K562 treated with DMSO at 1 percent for 24 hours (cell line): ENCODE measurements around the gene STAT4. TPM values are rescaled to one million over a fixed set of nuclear protein-coding genes. Genes with fewer than 3 reads are reported as not detected.

ENCODE experiments used
- total RNA-seq: library from RNA; unstranded; fragments of 300-600 nt; gene quantifications from 2 replicates; pipeline ENCODE4 v1.2.3, GENCODE V29; 2022; ENCODE audit warnings: low read depth; ENCODE audit not compliant: insufficient read depth

Gene STAT4, protein sequence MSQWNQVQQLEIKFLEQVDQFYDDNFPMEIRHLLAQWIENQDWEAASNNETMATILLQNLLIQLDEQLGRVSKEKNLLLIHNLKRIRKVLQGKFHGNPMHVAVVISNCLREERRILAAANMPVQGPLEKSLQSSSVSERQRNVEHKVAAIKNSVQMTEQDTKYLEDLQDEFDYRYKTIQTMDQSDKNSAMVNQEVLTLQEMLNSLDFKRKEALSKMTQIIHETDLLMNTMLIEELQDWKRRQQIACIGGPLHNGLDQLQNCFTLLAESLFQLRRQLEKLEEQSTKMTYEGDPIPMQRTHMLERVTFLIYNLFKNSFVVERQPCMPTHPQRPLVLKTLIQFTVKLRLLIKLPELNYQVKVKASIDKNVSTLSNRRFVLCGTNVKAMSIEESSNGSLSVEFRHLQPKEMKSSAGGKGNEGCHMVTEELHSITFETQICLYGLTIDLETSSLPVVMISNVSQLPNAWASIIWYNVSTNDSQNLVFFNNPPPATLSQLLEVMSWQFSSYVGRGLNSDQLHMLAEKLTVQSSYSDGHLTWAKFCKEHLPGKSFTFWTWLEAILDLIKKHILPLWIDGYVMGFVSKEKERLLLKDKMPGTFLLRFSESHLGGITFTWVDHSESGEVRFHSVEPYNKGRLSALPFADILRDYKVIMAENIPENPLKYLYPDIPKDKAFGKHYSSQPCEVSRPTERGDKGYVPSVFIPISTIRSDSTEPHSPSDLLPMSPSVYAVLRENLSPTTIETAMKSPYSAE
- total RNA-seq = 0.12 TPM in 1 of 2 replicates, not detected in the other

DNA sequence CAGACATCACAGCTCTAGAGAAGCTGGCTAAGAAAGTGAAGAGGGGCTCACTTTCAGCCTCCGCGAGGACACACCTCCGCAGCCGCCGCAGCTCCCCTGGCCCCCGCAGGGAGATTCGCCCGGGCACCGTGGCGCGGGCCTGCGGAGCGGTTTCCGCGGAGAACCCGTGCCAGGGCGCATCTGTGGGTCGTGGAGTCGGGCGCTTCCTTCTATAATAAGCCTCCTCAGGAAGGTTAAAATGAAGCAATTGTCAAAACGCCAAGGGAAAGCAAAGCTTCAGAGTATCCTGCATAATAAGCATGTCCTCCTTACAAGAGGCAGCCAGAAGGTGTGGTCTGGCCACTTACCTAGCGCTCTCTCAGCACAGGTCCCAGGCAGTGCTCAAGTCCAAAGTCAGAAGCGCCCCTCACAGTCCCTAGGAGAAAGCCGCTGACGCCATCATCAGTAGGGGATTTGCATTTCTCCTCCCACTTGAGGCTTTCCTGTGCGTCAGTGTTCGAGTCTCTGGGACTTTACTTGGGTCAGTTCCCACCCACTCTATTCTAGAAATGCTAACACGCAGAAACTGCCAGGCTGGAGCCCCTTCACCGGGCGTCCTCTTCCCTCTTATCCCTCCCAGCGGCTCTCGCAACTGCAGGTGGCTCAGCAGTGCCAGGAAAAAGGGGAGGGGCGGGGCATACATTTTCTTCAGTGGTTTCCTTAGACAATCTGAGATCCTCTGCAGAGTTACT lies at the start of gene STAT4:
Gene STAT4 (minus strand): TSS at position 395 of the 731 bp plus-strand sequence. CDS start 2,791 bp downstream, outside the sequence.

DNA sequence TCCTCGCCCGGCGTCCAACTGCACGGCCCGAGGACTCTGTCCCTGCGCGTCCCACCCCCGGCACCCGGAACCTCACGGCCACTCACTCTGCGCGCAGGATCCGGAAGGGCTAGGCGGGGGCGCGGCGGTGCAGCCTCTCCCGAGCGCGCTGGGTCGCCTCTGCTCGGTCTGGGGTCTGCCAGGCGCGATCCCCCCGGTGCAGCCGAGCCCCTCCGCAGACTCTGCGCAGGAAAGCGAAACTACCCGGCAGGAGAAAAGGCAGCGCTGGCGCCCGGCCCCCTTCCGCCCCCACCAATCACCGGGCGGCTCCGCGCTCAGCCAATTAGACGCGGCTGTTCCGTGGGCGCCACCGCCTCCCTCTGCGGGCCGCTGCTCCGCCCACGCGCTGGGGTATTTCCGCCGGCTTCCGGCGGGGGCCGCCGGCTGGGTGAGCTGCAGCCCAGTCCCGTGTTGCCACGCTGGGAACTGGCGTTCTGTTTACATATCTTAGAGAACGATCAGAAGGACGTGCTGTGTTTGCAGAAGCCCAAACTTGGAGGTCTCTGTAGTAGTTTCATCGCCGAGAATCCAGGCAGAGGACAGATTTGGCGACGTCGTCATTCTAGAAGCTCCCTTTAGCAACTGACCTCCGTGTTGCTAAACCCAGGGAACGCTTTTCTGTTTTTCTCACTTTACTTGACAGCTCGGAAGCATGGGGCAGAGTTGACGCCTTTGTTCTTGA lies 136.7 kb downstream of the STAT4 start, which contains the start of gene STAT1:
Gene STAT1 (minus strand): TSS at position 240 of the 721 bp plus-strand sequence. CDS start 4,168 bp downstream, outside the sequence.

Other genes with a start within 250 kb of the STAT4 start
- gene STAT1, start 136.8 kb downstream of the STAT4 start, total RNA-seq = 38.1 and 43.1 TPM in 2 replicates
- 0.67 TPM in 1 of 2 replicates, not detected in the other for gene MYO1B, start 94.4 kb upstream of the STAT4 start, total RNA-seq